Right lobe of liver (tissue), 6 donors: Measurements from ENCODE around the gene RERE. TPM values are rescaled to one million over a fixed set of nuclear protein-coding genes. Genes with fewer than 3 reads are reported as not detected.

Experiments
- ATAC-seq, 4 donors: fragments of 200-7000 bp; cut with Tn5 transposase; one replicate each; pipeline ENCODE4 v1.9.1; 2020; ENCODE audit warnings: mild to moderate bottlenecking in 4 of 4, moderate library complexity in 4 of 4
- DNase-seq, 3 donors: peaks; one replicate each; pipeline ENCODE4 v3.0.0-alpha.2; 2020
- H3K27ac ChIP-seq, 3 donors: fragments of 200-600 bp; one replicate each; pipeline ENCODE4 v1.8.0; 2022
- H3K27me3 ChIP-seq, 2 donors: fragments of 200-600 bp; one replicate each; pipeline ENCODE4 v1.8.0; 2022
- H3K36me3 ChIP-seq, 4 donors: fragments of 200-600 bp; sonication (generic) in 1 of 4; one replicate each; pipeline versions ENCODE4 v1.5.1 to v1.8.0; 2017 to 2022; ENCODE audit warnings: control low read depth in 1 of 4
- H3K4me1 ChIP-seq, 4 donors: fragments of 200-600 bp; sonication (generic) in 1 of 4; one replicate each; pipeline versions ENCODE4 v1.5.1 to v1.8.0; 2017 to 2022; ENCODE audit warnings: control low read depth in 1 of 4
- H3K4me3 ChIP-seq, 3 donors: fragments of 200-600 bp; one replicate each; pipeline ENCODE4 v1.8.0; 2022
- H3K9me3 ChIP-seq, 4 donors: fragments of 200-600 bp; sonication (generic) in 1 of 4; one replicate each; pipeline versions ENCODE4 v1.5.1 to v1.8.0; 2017 to 2022; ENCODE audit warnings: control low read depth in 1 of 4
- POLR2A ChIP-seq: fragments of 450-650 bp; IDR thresholded peaks from one replicate; pipeline ENCODE4 v1.6.1; 2017; ENCODE audit warnings: antibody characterized with exemption, mild to moderate bottlenecking
- WGBS: methylation state at CpG from one replicate; pipeline ENCODE4 v1.1.6; 2018; ENCODE audit warnings: low coverage, low lambda C conversion rate; ENCODE audit not compliant: insufficient coverage; ENCODE audit errors: missing lambda C conversion rate; 5-methylcytosine and 5-hydroxymethylcytosine counted together
- intact Hi-C, 2 donors: fragments of 100-400 bp; cut with DNase I; formaldehyde crosslinking; loops; one replicate each; pipeline versions ENCODE4 v1.11.2 to v1.14.1; 2022
- total RNA-seq, 6 experiments: library from RNA; depleted of rRNA in 2 of 6; stranded (reverse); fragments of >200 nt in 2 of 6; fragmentation: NEBNext Ultra II Directional in 3 of 6; extraction: Animal tissue kit (Norgen Biotek cat#: 25700) in 3 of 6; gene quantifications; one replicate each; pipeline versions ENCODE4 v1.1.0 to v1.2.4, GENCODE V29; 2016 to 2023
- TF ChIP-seq, protein P1 (sequence below), 4 donors: fragments of 200-600 bp in 3 of 4; fragments of 450-650 bp in 1 of 4; IDR thresholded peaks; one replicate each; pipeline versions ENCODE4 v1.5.1 to v1.8.0; 2016 to 2022; ENCODE audit warnings: antibody characterized with exemption in 4 of 4, mild to moderate bottlenecking in 2 of 4
- donor health status: DM: no; HTN: yes; CAD: no.
- donor health status: DM: no; HTN: no; CAD: no.
- donor health status: DM: no; HTN: no; CAD: no.
- donor health status: DM: no; HTN: yes; CAD: no.
- donor health status: DM: no; HTN: yes; CAD: no.

The RERE gene
- total RNA-seq, 6 experiments from 2014 or later, result 17.5 to 38.4 (median 25.0) TPM

DNA sequence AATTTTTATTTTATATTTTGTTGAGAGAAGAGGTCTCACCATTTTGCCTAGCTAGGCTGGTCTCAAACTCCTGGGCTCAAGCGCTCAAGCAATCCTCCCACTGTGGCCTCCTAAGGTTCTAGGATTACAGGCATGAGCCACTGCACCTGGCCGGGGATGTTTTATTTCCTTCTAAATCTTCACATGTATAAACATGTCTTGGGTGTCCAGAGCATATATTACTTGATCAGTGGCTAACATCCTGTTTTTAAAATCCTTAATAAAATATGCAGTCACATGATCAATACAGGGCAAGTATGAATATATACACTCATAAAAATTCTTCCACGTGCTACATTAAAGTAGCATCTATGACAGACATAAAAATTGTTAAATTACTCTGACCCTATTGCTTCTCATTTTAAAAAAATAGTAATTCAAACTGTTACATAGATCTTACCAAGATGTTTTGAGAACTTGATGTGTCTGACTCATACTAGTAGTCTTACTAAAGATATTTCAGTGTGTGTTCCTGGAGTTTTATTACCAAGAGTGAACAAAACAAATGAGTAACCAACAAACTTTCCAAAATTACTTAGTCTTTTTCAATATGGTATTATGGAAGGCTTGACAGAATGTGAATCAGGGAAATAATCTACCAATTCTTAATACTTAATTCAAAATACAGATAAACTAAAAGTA lies 277.0 kb downstream of the RERE start:
- H3K27ac ChIP-seq, result no peak overlapping the region
- H3K36me3 ChIP-seq, result no peaks in the 10 kb centered on the region
- no peak for ATAC-seq
- TF ChIP-seq, protein P1, sequence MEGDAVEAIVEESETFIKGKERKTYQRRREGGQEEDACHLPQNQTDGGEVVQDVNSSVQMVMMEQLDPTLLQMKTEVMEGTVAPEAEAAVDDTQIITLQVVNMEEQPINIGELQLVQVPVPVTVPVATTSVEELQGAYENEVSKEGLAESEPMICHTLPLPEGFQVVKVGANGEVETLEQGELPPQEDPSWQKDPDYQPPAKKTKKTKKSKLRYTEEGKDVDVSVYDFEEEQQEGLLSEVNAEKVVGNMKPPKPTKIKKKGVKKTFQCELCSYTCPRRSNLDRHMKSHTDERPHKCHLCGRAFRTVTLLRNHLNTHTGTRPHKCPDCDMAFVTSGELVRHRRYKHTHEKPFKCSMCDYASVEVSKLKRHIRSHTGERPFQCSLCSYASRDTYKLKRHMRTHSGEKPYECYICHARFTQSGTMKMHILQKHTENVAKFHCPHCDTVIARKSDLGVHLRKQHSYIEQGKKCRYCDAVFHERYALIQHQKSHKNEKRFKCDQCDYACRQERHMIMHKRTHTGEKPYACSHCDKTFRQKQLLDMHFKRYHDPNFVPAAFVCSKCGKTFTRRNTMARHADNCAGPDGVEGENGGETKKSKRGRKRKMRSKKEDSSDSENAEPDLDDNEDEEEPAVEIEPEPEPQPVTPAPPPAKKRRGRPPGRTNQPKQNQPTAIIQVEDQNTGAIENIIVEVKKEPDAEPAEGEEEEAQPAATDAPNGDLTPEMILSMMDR (IDR thresholded peaks at IDR 0.05), result no peak
- no peak for TF ChIP-seq POLR2A
- no peaks in the 10 kb centered on the region for H3K4me1 ChIP-seq
- WGBS, result 61% methylated on average over 3 of the region's 3 CpGs
- intact Hi-C loops, result no loop called here
- H3K27me3 ChIP-seq, result no peaks in the 10 kb centered on the region
- H3K4me3 ChIP-seq, result no peak overlapping the region
- DNase-seq, result no peak
- no peaks in the 10 kb centered on the region for H3K9me3 ChIP-seq

DNA sequence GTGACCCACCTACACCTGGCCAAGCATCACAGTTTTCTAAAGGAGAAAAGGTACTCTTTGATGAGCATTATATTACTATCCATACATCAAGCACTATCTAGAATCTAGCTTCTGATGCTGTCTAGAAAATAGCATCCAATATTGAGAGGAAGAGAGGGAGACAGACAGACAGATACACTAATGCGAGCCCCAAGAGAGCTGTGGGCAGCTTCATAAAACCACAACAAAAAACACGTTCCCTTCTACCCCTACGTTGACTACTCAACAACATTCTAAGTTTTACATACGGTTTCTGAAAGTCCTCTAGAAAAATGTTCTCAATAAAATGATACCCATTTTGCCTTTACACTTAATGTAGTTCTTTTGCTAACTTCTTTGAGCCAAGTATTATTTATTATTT lies 277.8 kb downstream of the RERE start:
- 85% methylated on average over 4 of the region's 4 CpGs for WGBS
- ATAC-seq, result no peak
- DNase-seq, result no peak
- Histone ChIP-seq H3K4me3 (no peak overlapping the region), H3K4me1 (no peaks in the 10 kb centered on the region), H3K27me3 (no peaks in the 10 kb centered on the region), H3K9me3 (no peaks in the 10 kb centered on the region), H3K27ac (no peak overlapping the region), H3K36me3 (no peaks in the 10 kb centered on the region)
- no peak for TF ChIP-seq POLR2A
- TF ChIP-seq, protein P1 (IDR thresholded peaks at IDR 0.05), result no peak
- intact Hi-C loops, result no loop called here

DNA sequence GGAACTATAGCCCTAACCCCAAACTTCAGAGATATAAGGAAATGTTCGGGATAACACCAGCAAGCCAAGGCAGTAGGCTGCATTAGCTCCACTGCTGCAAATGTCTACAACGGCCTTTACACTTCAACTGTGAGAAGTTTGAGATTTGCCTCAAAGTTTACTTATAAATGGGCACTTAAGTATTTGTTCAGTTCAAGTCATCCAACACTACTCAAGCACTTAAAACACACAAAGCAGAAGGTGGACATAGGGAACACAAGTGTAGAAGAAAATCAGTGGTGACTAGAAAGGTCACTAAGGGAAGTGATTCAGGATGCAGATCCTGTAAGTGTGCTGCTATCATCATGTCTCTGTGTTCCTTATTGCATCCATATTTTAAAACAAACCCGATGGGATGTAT lies 278.9 kb downstream of the RERE start:
- H3K36me3 ChIP-seq, result no peaks in the 10 kb centered on the region
- H3K4me3 ChIP-seq, result no peak overlapping the region
- H3K27me3 ChIP-seq, result no peaks in the 10 kb centered on the region
- H3K27ac ChIP-seq, result no peak overlapping the region
- ATAC-seq, result no peak
- no peaks in the 10 kb centered on the region for H3K4me1 ChIP-seq
- no peaks in the 10 kb centered on the region for H3K9me3 ChIP-seq
- TF ChIP-seq POLR2A, result no peak
- TF ChIP-seq, protein P1 (IDR thresholded peaks at IDR 0.05), result no peak
- no peak for DNase-seq
- WGBS, result 76% methylated on average over 3 of the region's 3 CpGs
- intact Hi-C loops, result no loop called here

DNA sequence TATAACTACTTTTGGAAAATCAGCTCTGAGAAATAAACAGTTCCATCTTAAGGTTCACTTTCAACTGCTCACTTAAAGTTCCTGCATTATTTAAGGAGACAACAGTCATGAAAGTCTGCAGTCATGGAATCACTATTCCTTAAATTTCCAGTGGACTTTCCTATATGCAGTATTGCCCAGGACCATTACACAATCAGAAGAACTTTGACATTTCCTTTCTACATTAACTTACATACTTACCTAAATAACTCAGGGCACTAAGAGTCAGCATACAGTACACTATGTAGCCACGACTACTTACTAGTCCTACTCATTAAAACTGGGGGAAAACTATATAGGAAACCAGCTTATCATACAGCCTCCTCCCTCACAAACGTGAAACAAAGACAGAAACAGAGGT lies 279.4 kb downstream of the RERE start:
- no peaks in the 10 kb centered on the region for H3K4me1 ChIP-seq
- no peak overlapping the region for H3K4me3 ChIP-seq
- intact Hi-C loops, result no loop called here
- H3K9me3 ChIP-seq, result no peaks in the 10 kb centered on the region
- H3K27me3 ChIP-seq, result no peaks in the 10 kb centered on the region
- WGBS, result 63% methylated on average over 2 of the region's 2 CpGs
- no peak for TF ChIP-seq POLR2A
- TF ChIP-seq, protein P1 (IDR thresholded peaks at IDR 0.05), result no peak
- no peaks in the 10 kb centered on the region for H3K36me3 ChIP-seq
- H3K27ac ChIP-seq, result no peak overlapping the region
- DNase-seq (no peak), ATAC-seq (no peak)
